H1 (cell line): ENCODE measurements around the gene DHRS3. TPM values are rescaled to one million over a fixed set of nuclear protein-coding genes. Genes with fewer than 3 reads are reported as not detected.

Experiments used
- CTCF ChIA-PET: fragments of 300-600 bp; sonication (Branson Sonifier 250); formaldehyde crosslinking; loops from one replicate; lab custom pipeline; 2021; ENCODE audit not compliant: partially characterized antibody; lab: Charles Lee
- POLR2A ChIA-PET: fragments of 300-600 bp; sonication (Branson Sonifier 250); formaldehyde crosslinking; loops from one replicate; lab custom pipeline; 2021; ENCODE audit warnings: inconsistent platforms; ENCODE audit not compliant: partially characterized antibody; lab: Charles Lee
- DNase-seq, 2 experiments: peaks; one replicate each; pipeline versions ENCODE4 v3.0.0 to v3.0.0-alpha.2; 2010 to 2022; ENCODE audit warnings: low spot score in 2 of 2, low read depth in 1 of 2, mixed read lengths in 1 of 2
- FAIRE-seq: peaks from 2 replicates; lab custom pipeline; 2011; peaks lifted over from hg19 to GRCh38; lab: Jason Lieb, UNC
- H2AFZ ChIP-seq: 2 replicates; pipeline ENCODE4 v1.8.1; 2012; ENCODE audit warnings: low read length, inconsistent platforms
- H2AK5ac ChIP-seq: 2 replicates; pipeline ENCODE4 v1.6.1; 2013; ENCODE audit warnings: low read depth, low read length
- H2BK120ac ChIP-seq: replicated peaks from 2 replicates; pipeline ENCODE3; 2013; ENCODE audit warnings: low read depth, low read length, inconsistent platforms
- H2BK12ac ChIP-seq: 2 replicates; pipeline ENCODE4 v1.6.1; 2013; ENCODE audit warnings: low read depth, low read length
- H2BK15ac ChIP-seq: 2 replicates; pipeline ENCODE4 v1.6.1; 2013; ENCODE audit warnings: low read length
- H2BK20ac ChIP-seq: 2 replicates; pipeline ENCODE4 v1.6.1; 2013; ENCODE audit warnings: low read length
- H2BK5ac ChIP-seq: 2 replicates; pipeline ENCODE4 v1.6.1; 2013; ENCODE audit warnings: low read depth, low read length
- H3K14ac ChIP-seq: 2 replicates; pipeline ENCODE4 v1.6.1; 2013; ENCODE audit warnings: inconsistent platforms; ENCODE audit not compliant: insufficient read length
- H3K18ac ChIP-seq: 2 replicates; pipeline ENCODE4 v1.6.1; 2013; ENCODE audit warnings: low read length; ENCODE audit errors: extremely low read depth
- H3K23ac ChIP-seq: 2 replicates; pipeline ENCODE4 v1.6.1; 2013; ENCODE audit warnings: inconsistent platforms; ENCODE audit not compliant: insufficient read length
- H3K23me2 ChIP-seq: 2 replicates; pipeline ENCODE4 v1.6.1; 2013; ENCODE audit warnings: low read depth, low read length
- H3K27ac ChIP-seq: 2 replicates; pipeline ENCODE4 v1.6.1; 2011; ENCODE audit warnings: low read depth, low read length, inconsistent platforms
- H3K27me3 ChIP-seq, 4 experiments: replicated peaks in 1 of 4; 1 replicate in 1 of 4; 2 replicates in 3 of 4; pipeline versions ENCODE4 v1.6.1 to v1.8.1; 2011 to 2013; ENCODE audit warnings: low read length in 3 of 4, mild to moderate bottlenecking in 3 of 4, inconsistent platforms in 2 of 4, mixed read lengths in 2 of 4, moderate library complexity in 1 of 4; ENCODE audit not compliant: control insufficient read depth in 3 of 4, insufficient read depth in 3 of 4; ENCODE audit errors: extremely low read depth in 1 of 4
- H3K36me3 ChIP-seq, 4 experiments: 2 replicates each; pipeline versions ENCODE4 v1.6.1 to v1.8.1; 2011 to 2013; ENCODE audit warnings: mild to moderate bottlenecking in 4 of 4, low read length in 3 of 4, moderate library complexity in 2 of 4, control low read depth in 1 of 4, inconsistent platforms in 1 of 4; ENCODE audit not compliant: insufficient read depth in 4 of 4, control insufficient read depth in 2 of 4
- H3K4ac ChIP-seq: replicated peaks from 2 replicates; pipeline ENCODE3; 2013; ENCODE audit warnings: low read length, low read depth, mixed read lengths, inconsistent platforms; ENCODE audit not compliant: insufficient read length
- H3K4me1 ChIP-seq, 4 experiments: replicated peaks in 1 of 4; 1 replicate in 1 of 4; 2 replicates in 3 of 4; pipeline versions ENCODE4 v1.6.1 to v1.8.1; 2011 to 2013; ENCODE audit warnings: low read length in 3 of 4, inconsistent platforms in 2 of 4, mixed read lengths in 1 of 4; ENCODE audit not compliant: insufficient read depth in 4 of 4, control insufficient read depth in 3 of 4
- H3K4me2 ChIP-seq, 2 experiments: 2 replicates each; pipeline versions ENCODE4 v1.6.1 to v1.8.1; 2011 to 2013; ENCODE audit warnings: low read depth in 2 of 2, low read length in 2 of 2, control low read depth in 1 of 2, inconsistent platforms in 1 of 2, mild to moderate bottlenecking in 1 of 2; ENCODE audit not compliant: insufficient read depth in 1 of 2
- H3K4me3 ChIP-seq, 4 experiments: fragments of 200-600, 300-600 bp in 1 of 4; sonication (generic), shearing (Covaris generic), sonication (Bioruptor Twin) in 1 of 4; 2 replicates each; pipeline versions ENCODE4 v1.5.1 to v1.8.1; 2011 to 2016; ENCODE audit warnings: low read length in 4 of 4, low read depth in 3 of 4, control low read depth in 2 of 4, inconsistent platforms in 2 of 4, mild to moderate bottlenecking in 2 of 4, mixed read lengths in 1 of 4, moderate library complexity in 1 of 4; ENCODE audit not compliant: insufficient read depth in 2 of 4; ENCODE audit errors: extremely low read depth in 1 of 4
- H3K56ac ChIP-seq: replicated peaks from 2 replicates; pipeline ENCODE3; 2013; ENCODE audit warnings: low read depth, mild to moderate bottlenecking, mixed read lengths, low read length, inconsistent platforms; ENCODE audit not compliant: insufficient read length
- H3K79me1 ChIP-seq: 2 replicates; pipeline ENCODE4 v1.6.1; 2013; ENCODE audit warnings: low read depth, low read length, control low read depth
- H3K79me2 ChIP-seq, 2 experiments: 2 replicates each; pipeline versions ENCODE4 v1.6.1 to v1.8.1; 2012 to 2013; ENCODE audit warnings: low read length in 2 of 2, mild to moderate bottlenecking in 2 of 2, inconsistent platforms in 1 of 2; ENCODE audit not compliant: insufficient read depth in 2 of 2, control insufficient read depth in 1 of 2
- H3K9ac ChIP-seq, 4 experiments: replicated peaks in 1 of 4; 1 replicate in 1 of 4; 2 replicates in 3 of 4; pipeline versions ENCODE4 v1.6.1 to v1.8.1; 2011 to 2013; ENCODE audit warnings: low read depth in 3 of 4, low read length in 3 of 4, control low read depth in 2 of 4, mild to moderate bottlenecking in 2 of 4, moderate library complexity in 2 of 4, inconsistent platforms in 1 of 4; ENCODE audit errors: extremely low read depth in 1 of 4
- H3K9me3 ChIP-seq, 2 experiments: 2 replicates each; pipeline versions ENCODE4 v1.6.1 to v1.8.1; 2012 to 2013; ENCODE audit warnings: mild to moderate bottlenecking in 2 of 2, moderate library complexity in 2 of 2, control low read depth in 1 of 2, inconsistent platforms in 1 of 2, low read depth in 1 of 2, low read length in 1 of 2, mixed read lengths in 1 of 2; ENCODE audit not compliant: insufficient read depth in 2 of 2
- H4K20me1 ChIP-seq, 2 experiments: replicated peaks in 1 of 2; 2 replicates each; pipeline versions ENCODE3 to v1.8.1; 2011 to 2013; ENCODE audit warnings: inconsistent platforms in 2 of 2, low read length in 2 of 2, mild to moderate bottlenecking in 1 of 2; ENCODE audit not compliant: insufficient read depth in 2 of 2, control insufficient read depth in 1 of 2
- H4K5ac ChIP-seq: 2 replicates; pipeline ENCODE4 v1.6.1; 2013; ENCODE audit warnings: low read length, low read depth, mixed read lengths, inconsistent platforms; ENCODE audit not compliant: insufficient read length
- H4K8ac ChIP-seq: 2 replicates; pipeline ENCODE4 v1.8.0; 2013; ENCODE audit warnings: mild to moderate bottlenecking, moderate library complexity, low read length, inconsistent platforms; ENCODE audit not compliant: insufficient read depth; ENCODE audit errors: extremely low read depth
- H4K91ac ChIP-seq: replicated peaks from 2 replicates; pipeline ENCODE3; 2013; ENCODE audit warnings: low read length, mixed read lengths, inconsistent platforms; ENCODE audit not compliant: insufficient read length
- EZH2 ChIP-seq: fragments of 200-600 bp; sonication (generic); IDR thresholded peaks from 2 replicates; pipeline ENCODE4 v1.7.1; 2012; ENCODE audit warnings: low read depth, mild to moderate bottlenecking, moderate library complexity, low read length, inconsistent platforms; ENCODE audit not compliant: severe bottlenecking
- KDM5A ChIP-seq: fragments of 200-600 bp; IDR thresholded peaks from 2 replicates; pipeline ENCODE4 v1.7.1; 2012; ENCODE audit warnings: mild to moderate bottlenecking, low read length, inconsistent platforms, mixed read lengths
- NRF1 ChIP-seq: IDR thresholded peaks from 2 replicates; pipeline ENCODE4 v1.6.1; 2011; ENCODE audit warnings: mild to moderate bottlenecking, low read depth, low read length, improper control_type of control experiment
- WGBS, 2 experiments: shearing (Covaris generic) in 1 of 2; methylation state at CpG; one replicate each; pipeline versions ENCODE4 v1.1.6 to v1.1.7; 2013 to 2015; ENCODE audit warnings: low lambda C conversion rate in 2 of 2, mixed read lengths in 2 of 2, inconsistent platforms in 1 of 2, low coverage in 1 of 2, missing lambda C conversion rate in 1 of 2; ENCODE audit not compliant: insufficient replicate concordance in 2 of 2, insufficient coverage in 1 of 2, insufficient read length in 1 of 2; ENCODE audit errors: extremely low coverage in 1 of 2, missing lambda C conversion rate in 1 of 2; 5-methylcytosine and 5-hydroxymethylcytosine counted together
- polyA plus RNA-seq, 7 experiments: library from polyadenylated mRNA; depleted of rRNA in 3 of 7; stranded (reverse) in 5 of 7; unstranded in 2 of 7; fragments of >200 nt in 5 of 7; fragments of 200-250 nt in 2 of 7; gene quantifications; 1 replicate in 5 of 7; 2 replicates in 1 of 7; 4 replicates in 1 of 7; pipeline versions ENCODE4 v1.2.1 to v1.2.3, GENCODE V29; 2011 to 2013; ENCODE audit warnings: missing spikeins in 2 of 7, mixed read lengths in 2 of 7
- total RNA-seq: library from RNA; stranded (reverse); fragmentation: NEBNext Ultra II Directional; extraction: Animal tissue kit (Norgen Biotek cat#: 25700); gene quantifications from 2 replicates; pipeline ENCODE4 v1.2.1, GENCODE V29; 2021
- TF ChIP-seq, protein P1 (sequence below), 3 experiments: IDR thresholded peaks; 1 replicate in 2 of 3; 2 replicates in 1 of 3; pipeline versions ENCODE4 v1.5.1 to v1.6.1; 2011; ENCODE audit warnings: low read length in 3 of 3, mild to moderate bottlenecking in 3 of 3, inconsistent platforms in 2 of 3, low read depth in 1 of 3, moderate library complexity in 1 of 3; ENCODE audit not compliant: insufficient read depth in 1 of 3; ENCODE audit errors: control extremely low read depth in 1 of 3

DHRS3 gene
- total and polyA plus RNA-seq, 2 of the 8 experiments (the other 6 are each of a cell fraction or from before 2014, with no cell fraction given) = 32.5 to 36.4 TPM

DNA sequence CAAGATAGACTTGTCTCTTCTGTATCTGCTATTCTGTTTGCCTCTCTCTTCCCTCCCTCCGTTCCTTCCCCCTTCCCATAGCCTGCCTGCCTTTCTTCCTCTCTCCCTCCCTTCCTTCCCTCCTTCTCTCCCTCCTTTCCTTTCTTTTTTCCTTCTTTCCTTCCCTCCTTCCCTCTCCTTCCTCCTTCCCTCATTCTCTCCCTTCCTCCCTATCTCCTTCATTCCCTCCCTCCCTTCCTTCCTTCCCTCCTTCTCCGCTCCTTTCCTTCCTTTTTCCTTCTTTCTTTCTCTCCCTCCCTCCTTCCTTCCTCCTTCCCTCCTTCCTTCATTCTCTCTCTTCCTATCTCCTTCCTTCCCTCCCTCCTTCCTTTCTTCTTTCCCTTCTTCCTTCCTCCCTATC lies 26.8 kb upstream of the DHRS3 start:
- no peak overlapping the region for H3K4ac ChIP-seq
- no peaks in the 10 kb centered on the region for H3K23me2 ChIP-seq
- H3K9me3 ChIP-seq = peaks cover 0 to 5% of the 10 kb centered on the region in 2 experiments; a peak in 1 of 4 replicates
- no peak overlapping the region for H4K5ac ChIP-seq
- H3K27ac ChIP-seq = no peak overlapping the region
- peak overlapping the region; percentile 75; the same call in 1 of the 2 replicates for H2BK20ac ChIP-seq
- H3K4me3 ChIP-seq = no peak overlapping the region
- H2BK5ac ChIP-seq = no peak overlapping the region
- H3K14ac ChIP-seq = no peak overlapping the region
- no peak overlapping the region for H3K4me2 ChIP-seq
- peak overlapping the region; percentile 75; the same call in 1 of the 2 replicates for H2AK5ac ChIP-seq
- no peaks in the 10 kb centered on the region for H3K36me3 ChIP-seq
- no peaks in the 10 kb centered on the region for H3K79me2 ChIP-seq
- peaks cover 0 to 5% (median 2%) of the 10 kb centered on the region in 4 experiments; a peak in 4 of 7 replicates for H3K4me1 ChIP-seq
- no peak overlapping the region; a peak in 1 of 7 replicates for H3K9ac ChIP-seq
- H2BK15ac ChIP-seq = peak overlapping the region; percentile 31; the same call in 1 of the 2 replicates
- WGBS, 2 experiments = 62 to 94% methylated on average over 1 to 2 of the region's 2 CpGs
- H4K20me1 ChIP-seq = no peaks in the 10 kb centered on the region
- no peak overlapping the region; the same call in 1 of the 2 replicates for H3K18ac ChIP-seq
- ChIA-PET CTCF (interaction anchor here (1.9 kb wide), 1 partner anchor 13 kb away, joined by 14 read pairs; no protein-coding TSS in a partner anchor), POLR2A (no interaction called here)
- no peak overlapping the region for H3K56ac ChIP-seq
- H3K23ac ChIP-seq = no peak overlapping the region
- peak overlapping the region; percentile 77; the same call in 1 of the 2 replicates for H2BK12ac ChIP-seq
- no peaks in the 10 kb centered on the region; a peak in 1 of 7 replicates for H3K27me3 ChIP-seq
- no peak overlapping the region for H4K91ac ChIP-seq
- no peak overlapping the region for H2BK120ac ChIP-seq
- H4K8ac ChIP-seq = no peak overlapping the region
- H3K79me1 ChIP-seq = no peaks in the 10 kb centered on the region
- TF ChIP-seq EZH2 (no peak), KDM5A (no peak), NRF1 (no peak)
- TF ChIP-seq, protein P1, sequence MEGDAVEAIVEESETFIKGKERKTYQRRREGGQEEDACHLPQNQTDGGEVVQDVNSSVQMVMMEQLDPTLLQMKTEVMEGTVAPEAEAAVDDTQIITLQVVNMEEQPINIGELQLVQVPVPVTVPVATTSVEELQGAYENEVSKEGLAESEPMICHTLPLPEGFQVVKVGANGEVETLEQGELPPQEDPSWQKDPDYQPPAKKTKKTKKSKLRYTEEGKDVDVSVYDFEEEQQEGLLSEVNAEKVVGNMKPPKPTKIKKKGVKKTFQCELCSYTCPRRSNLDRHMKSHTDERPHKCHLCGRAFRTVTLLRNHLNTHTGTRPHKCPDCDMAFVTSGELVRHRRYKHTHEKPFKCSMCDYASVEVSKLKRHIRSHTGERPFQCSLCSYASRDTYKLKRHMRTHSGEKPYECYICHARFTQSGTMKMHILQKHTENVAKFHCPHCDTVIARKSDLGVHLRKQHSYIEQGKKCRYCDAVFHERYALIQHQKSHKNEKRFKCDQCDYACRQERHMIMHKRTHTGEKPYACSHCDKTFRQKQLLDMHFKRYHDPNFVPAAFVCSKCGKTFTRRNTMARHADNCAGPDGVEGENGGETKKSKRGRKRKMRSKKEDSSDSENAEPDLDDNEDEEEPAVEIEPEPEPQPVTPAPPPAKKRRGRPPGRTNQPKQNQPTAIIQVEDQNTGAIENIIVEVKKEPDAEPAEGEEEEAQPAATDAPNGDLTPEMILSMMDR (IDR thresholded peaks at IDR 0.05; ENCODE audit: control extremely low read depth in 1 of 3, insufficient read depth in 1 of 3, low read depth in 1 of 3, low read length in 3 of 3) = no peak
- no peak for FAIRE-seq
- H2AFZ ChIP-seq = 0 out of 2 replicates have a peak overlapping the region, but pooled peaks have one; percentile 19
- DNase-seq = no peak
